K562 (cell line): ENCODE measurements around the gene CEACAM7. TPM values are rescaled to one million over a fixed set of nuclear protein-coding genes. Genes with fewer than 3 reads are reported as not detected.

ENCODE experiments used
- ATAC-seq: fragments of 200-7000 bp; cut with Tn5 transposase; 3 replicates; pipeline ENCODE4 v1.9.1; 2020; ENCODE audit warnings: moderate library complexity
- BruUV-seq: library from RNA; stranded (reverse); fragments of 400-500 nt; replicated peaks from 2 replicates; lab custom pipeline; 2021; lab: Mats Ljungman, UMichigan
- CTCF ChIA-PET: fragments of 300-600 bp; formaldehyde crosslinking; extraction: SDS; loops from one replicate; lab custom pipeline; 2021; ENCODE audit warnings: low intra/inter-chr PET ratio; lab: Yijun Ruan, JAX
- POLR2A ChIA-PET: fragments of 300-600, 350-650 bp; sonication (Branson Sonifier 250); formaldehyde crosslinking; extraction: SDS; loops from one replicate; lab custom pipeline; 2021; ENCODE audit warnings: antibody characterized with exemption, inconsistent platforms; lab: Yijun Ruan, JAX
- DNase-seq, 4 experiments: peaks; one replicate each; pipeline versions ENCODE4 v3.0.0 to v3.0.0-alpha.2; 2011 to 2018; ENCODE audit warnings: low spot score in 3 of 4, mixed read lengths in 3 of 4; ENCODE audit errors: extremely low read depth in 1 of 4
- FAIRE-seq: peaks from 2 replicates; lab custom pipeline; 2011; peaks lifted over from hg19 to GRCh38; lab: Jason Lieb, UNC
- H2AFZ ChIP-seq: 2 replicates; pipeline ENCODE4 v1.6.0; 2011; ENCODE audit warnings: low read depth, low read length, control low read depth, inconsistent platforms
- H3K27ac ChIP-seq: fragments of 200-600 bp; 3 replicates; pipeline ENCODE4 v1.8.0; 2011; ENCODE audit warnings: low read depth, mild to moderate bottlenecking, control low read depth, inconsistent platforms, low read length, moderate library complexity, mixed read lengths; ENCODE audit errors: extremely low read depth
- H3K27me3 ChIP-seq, 2 experiments: fragments of 300-600 bp in 1 of 2; 2 replicates in 1 of 2; 3 replicates in 1 of 2; pipeline versions ENCODE4 v1.6.0 to v1.8.0; 2011; ENCODE audit warnings: inconsistent platforms in 2 of 2, low read length in 2 of 2, mild to moderate bottlenecking in 1 of 2, mixed read lengths in 1 of 2, moderate library complexity in 1 of 2; ENCODE audit not compliant: control insufficient read depth in 2 of 2, insufficient read depth in 2 of 2
- H3K36me3 ChIP-seq: fragments of 300-600 bp; 3 replicates; pipeline ENCODE4 v1.8.0; 2011; ENCODE audit warnings: mild to moderate bottlenecking, low read length, inconsistent platforms; ENCODE audit not compliant: control insufficient read depth, insufficient read depth
- H3K4me1 ChIP-seq, 2 experiments: fragments of 200-600 bp in 1 of 2; replicated peaks in 1 of 2; 2 replicates in 1 of 2; 3 replicates in 1 of 2; pipeline versions ENCODE4 v1.5.1 to v1.8.0; 2011; ENCODE audit warnings: inconsistent platforms in 2 of 2, low read length in 2 of 2, mild to moderate bottlenecking in 1 of 2, mixed read lengths in 1 of 2, moderate library complexity in 1 of 2; ENCODE audit not compliant: control insufficient read depth in 2 of 2, insufficient read depth in 2 of 2
- H3K4me2 ChIP-seq: 2 replicates; pipeline ENCODE4 v1.6.1; 2011; ENCODE audit warnings: low read length, control low read depth, inconsistent platforms, mixed read lengths; ENCODE audit not compliant: insufficient read depth
- H3K4me3 ChIP-seq: fragments of 200-600 bp; sonication (generic), shearing (Covaris generic); 2 replicates; pipeline ENCODE4 v1.5.1; 2016; ENCODE audit warnings: control low read depth, inconsistent platforms
- H3K79me2 ChIP-seq: fragments of 200-600 bp; 3 replicates; pipeline ENCODE4 v1.8.0; 2011; ENCODE audit warnings: low read length, inconsistent platforms; ENCODE audit not compliant: control insufficient read depth, insufficient read depth
- H3K9ac ChIP-seq, 2 experiments: 2 replicates each; pipeline versions ENCODE4 v1.6.0 to v1.6.1; 2011; ENCODE audit warnings: low read depth in 2 of 2, low read length in 2 of 2, control low read depth in 1 of 2, inconsistent platforms in 1 of 2, mild to moderate bottlenecking in 1 of 2, mixed read lengths in 1 of 2; ENCODE audit not compliant: insufficient read depth in 1 of 2
- H3K9me1 ChIP-seq: one replicate; pipeline ENCODE4 v1.6.0; 2011; ENCODE audit warnings: inconsistent platforms, mild to moderate bottlenecking, low read length, moderate library complexity; ENCODE audit not compliant: control insufficient read depth, insufficient read depth
- H3K9me3 ChIP-seq: replicated peaks from 2 replicates; pipeline ENCODE4 v1.5.1; 2011; ENCODE audit warnings: low read depth, low read length, inconsistent platforms; ENCODE audit not compliant: control insufficient read depth, insufficient read depth
- H4K20me1 ChIP-seq: replicated peaks from 2 replicates; pipeline ENCODE4 v1.6.1; 2011; ENCODE audit warnings: low read length, inconsistent platforms, mixed read lengths; ENCODE audit not compliant: control insufficient read depth, insufficient read depth
- CBFA2T3 ChIP-seq: fragments of 450-650 bp; IDR thresholded peaks from 2 replicates; pipeline ENCODE4 v1.6.1; 2017
- FOXA1 ChIP-seq: fragments of 450-650 bp; IDR thresholded peaks from 2 replicates; pipeline ENCODE4 v1.6.1; 2016; ENCODE audit warnings: mild to moderate bottlenecking, borderline replicate concordance
- KAT7 ChIP-seq: sonication (generic); formaldehyde crosslinking; IDR thresholded peaks from 2 replicates; pipeline ENCODE4 v1.8.0; 2022; ENCODE audit warnings: missing genetic modification reagents, mild to moderate bottlenecking, borderline replicate concordance
- KDM1A ChIP-seq, 2 experiments: fragments of 450-650 bp; IDR thresholded peaks; 2 replicates each; pipeline ENCODE4 v1.6.1; 2016; ENCODE audit warnings: mild to moderate bottlenecking in 2 of 2
- KDM5B ChIP-seq: fragments of 200-600 bp; sonication (generic); IDR thresholded peaks from 2 replicates; pipeline ENCODE4 v1.6.1; 2012; ENCODE audit warnings: low read depth, mild to moderate bottlenecking, moderate library complexity, low read length, control low read depth, inconsistent platforms; ENCODE audit not compliant: insufficient replicate concordance
- KLF10 ChIP-seq: fragments of 250-450 bp; sonication (Bioruptor Pico); IDR thresholded peaks from 2 replicates; pipeline ENCODE4 v1.6.1; 2021; ENCODE audit warnings: matching md5 sums
- MEIS2 ChIP-seq: fragments of 450-650 bp; IDR thresholded peaks from 2 replicates; pipeline ENCODE4 v1.6.1; 2014; ENCODE audit warnings: mild to moderate bottlenecking; ENCODE audit not compliant: partially characterized antibody
- NFIX ChIP-seq: fragments of 250-450 bp; sonication (Bioruptor Pico); IDR thresholded peaks from 2 replicates; pipeline ENCODE4 v1.4.0; 2020; ENCODE audit warnings: low read depth, mild to moderate bottlenecking, moderate library complexity
- NFYB ChIP-seq: IDR thresholded peaks from 2 replicates; pipeline ENCODE4 v1.6.1; 2011; ENCODE audit warnings: mild to moderate bottlenecking, moderate library complexity; ENCODE audit not compliant: insufficient read length; ENCODE audit errors: extremely low read depth
- NR4A1 ChIP-seq, 2 experiments: fragments of 250-450 bp in 1 of 2; fragments of 450-650 bp in 1 of 2; sonication (Bioruptor Pico) in 1 of 2; IDR thresholded peaks; 2 replicates each; pipeline versions ENCODE4 v1.4.0 to v1.6.1; 2016 to 2020; ENCODE audit warnings: mild to moderate bottlenecking in 2 of 2, missing compliant biosample characterization in 1 of 2, missing genetic modification characterization in 1 of 2, moderate library complexity in 1 of 2
- SMC3 ChIP-seq: conservative IDR thresholded peaks from 2 replicates; pipeline ENCODE4 v1.6.1; 2011; ENCODE audit warnings: low read depth, low read length, improper control_type of control experiment; ENCODE audit not compliant: insufficient read depth
- THRB ChIP-seq: fragments of 450-650 bp; formaldehyde crosslinking; conservative IDR thresholded peaks from 2 replicates; pipeline ENCODE4 v1.4.0; 2022; ENCODE audit warnings: mild to moderate bottlenecking, missing genetic modification characterization
- VEZF1 ChIP-seq: fragments of 200-800 bp; sonication (Bioruptor generic); IDR thresholded peaks from 2 replicates; pipeline ENCODE4 v1.6.1; 2017; ENCODE audit warnings: missing genetic modification characterization, missing compliant biosample characterization
- ZBTB34 ChIP-seq: fragments of 250-450 bp; sonication (Bioruptor Pico); IDR thresholded peaks from 2 replicates; pipeline ENCODE4 v1.8.0; 2021; ENCODE audit warnings: mild to moderate bottlenecking, moderate library complexity
- ZBTB5 ChIP-seq: fragments of 450-650 bp; IDR thresholded peaks from 2 replicates; pipeline ENCODE4 v1.6.1; 2017; ENCODE audit warnings: antibody characterized with exemption
- ZNF511 ChIP-seq: sonication (generic); formaldehyde crosslinking; IDR thresholded peaks from 2 replicates; pipeline ENCODE4 v1.8.0; 2022; ENCODE audit warnings: mild to moderate bottlenecking, missing genetic modification reagents
- ZNF57 ChIP-seq: fragments of 450-650 bp; formaldehyde crosslinking; IDR thresholded peaks from 2 replicates; pipeline ENCODE4 v1.4.0; 2020; ENCODE audit warnings: mild to moderate bottlenecking, moderate library complexity
- in situ Hi-C: fragments of 300-500 bp; cut with MboI; formaldehyde crosslinking; loops from 4 replicates; pipeline ENCODE4 v1.15.0; 2018; ENCODE audit warnings: inconsistent platforms, mixed read lengths
- intact Hi-C: fragments of 100-400 bp; cut with micrococcal nuclease; formaldehyde crosslinking; loops from 2 replicates; pipeline ENCODE4 v1.14.2; 2022
- polyA plus RNA-seq, 8 experiments: library from polyadenylated mRNA; depleted of rRNA in 4 of 8; stranded (reverse) in 5 of 8; unstranded in 3 of 8; fragments of >200 nt; fragmentation: Nextera tagmentation in 2 of 8; fragmentation: Illumina TruSeq in 1 of 8; extraction: Ambion mirVana in 2 of 8; extraction: Trizol in 1 of 8; gene quantifications; 2 replicates each; pipeline versions ENCODE4 v1.2.1 to v1.2.3, GENCODE V29; 2011 to 2014; ENCODE audit warnings: inconsistent platforms in 1 of 8, missing spikeins in 1 of 8
- total RNA-seq, 7 experiments: library from RNA; depleted of rRNA in 6 of 7; stranded (reverse); fragments of >200 nt in 6 of 7; fragmentation: Illumina TruSeq in 2 of 7; extraction: Trizol in 2 of 7; gene quantifications; 2 replicates each; pipeline versions ENCODE4 v1.2.1 to v1.2.3, GENCODE V29; 2011 to 2021; ENCODE audit warnings: low replicate concordance in 1 of 7

Gene CEACAM7
- total and polyA plus RNA-seq, 9 of the 15 experiments (the other 6 are each of a cell fraction or from before 2014, with no cell fraction given) = not detected

GRCh38 chr19:41670755-41671154 lies 17.3 kb downstream of the CEACAM7 start:
- in situ Hi-C loops = no loop called here
- 0 out of 5 replicates have a peak, but pooled peaks cover 0 to 4% of the 10 kb centered on the region in 2 experiments for H3K27me3 ChIP-seq
- DNase-seq (no peak), FAIRE-seq (no peak), ATAC-seq (no peak)
- no peak overlapping the region for H2AFZ ChIP-seq
- no peak overlapping the region for H3K4me3 ChIP-seq
- H4K20me1 ChIP-seq = no peaks in the 10 kb centered on the region
- H3K27ac ChIP-seq = no peak overlapping the region
- H3K4me2 ChIP-seq = no peak overlapping the region
- no peaks in the 10 kb centered on the region for H3K9me1 ChIP-seq
- H3K36me3 ChIP-seq = no peaks in the 10 kb centered on the region
- intact Hi-C loops = no loop called here
- no TSS peak for BruUV-seq
- CTCF ChIA-PET = no interaction called here
- H3K4me1 ChIP-seq = no peaks in the 10 kb centered on the region
- POLR2A ChIA-PET = no interaction called here
- no peaks in the 10 kb centered on the region for H3K9me3 ChIP-seq
- H3K79me2 ChIP-seq = no peaks in the 10 kb centered on the region
- H3K9ac ChIP-seq = no peak overlapping the region
- TF ChIP-seq FOXA1 (no peak), ZNF511 (CRISPR knock-in tag) (no peak), KLF10 (CRISPR knock-in tag) (no peak), THRB (CRISPR knock-in tag) (no peak), NFIX (CRISPR knock-in tag) (no peak), CBFA2T3 (no peak), NR4A1 (CRISPR knock-in tag; IDR thresholded peaks at IDR 0.05) (no peak), NR4A1 (tag; IDR thresholded peaks at IDR 0.05) (no peak), KDM1A (IDR thresholded peaks at IDR 0.05) (no peak), SMC3 (no peak), KAT7 (CRISPR knock-in tag) (no peak), VEZF1 (CRISPR knock-in tag) (no peak), ZNF57 (CRISPR knock-in tag) (no peak), ZBTB5 (no peak), ZBTB34 (no peak), NFYB (no peak), MEIS2 (no peak), KDM5B (no peak)
